G401 (cell line): ENCODE data around the gene AKIRIN2. TPM values are rescaled to one million over a fixed set of nuclear protein-coding genes. Genes with fewer than 3 reads are reported as not detected.
A peak's percentile ranks its signal among the peaks of the same experiment; 100 is the strongest.

Experiments used
- DNase-seq: peaks from one replicate; pipeline ENCODE4 v3.0.0-alpha.2; 2015; ENCODE audit warnings: low spot score
- in situ Hi-C: cut with HindIII; loops from 2 replicates; pipeline ENCODE4 v1.10.0; 2016; ENCODE audit warnings: low sequenced_read_pairs, mixed read lengths
- total RNA-seq: library from RNA; depleted of rRNA; stranded (reverse); fragments of >200 nt; shearing (Covaris generic); gene quantifications from 2 replicates; pipeline ENCODE4 v1.2.3, GENCODE V29; 2014; rRNA removed

The AKIRIN2 gene
- 11.5 and 41.3 TPM in 2 replicates for total RNA-seq

DNA sequence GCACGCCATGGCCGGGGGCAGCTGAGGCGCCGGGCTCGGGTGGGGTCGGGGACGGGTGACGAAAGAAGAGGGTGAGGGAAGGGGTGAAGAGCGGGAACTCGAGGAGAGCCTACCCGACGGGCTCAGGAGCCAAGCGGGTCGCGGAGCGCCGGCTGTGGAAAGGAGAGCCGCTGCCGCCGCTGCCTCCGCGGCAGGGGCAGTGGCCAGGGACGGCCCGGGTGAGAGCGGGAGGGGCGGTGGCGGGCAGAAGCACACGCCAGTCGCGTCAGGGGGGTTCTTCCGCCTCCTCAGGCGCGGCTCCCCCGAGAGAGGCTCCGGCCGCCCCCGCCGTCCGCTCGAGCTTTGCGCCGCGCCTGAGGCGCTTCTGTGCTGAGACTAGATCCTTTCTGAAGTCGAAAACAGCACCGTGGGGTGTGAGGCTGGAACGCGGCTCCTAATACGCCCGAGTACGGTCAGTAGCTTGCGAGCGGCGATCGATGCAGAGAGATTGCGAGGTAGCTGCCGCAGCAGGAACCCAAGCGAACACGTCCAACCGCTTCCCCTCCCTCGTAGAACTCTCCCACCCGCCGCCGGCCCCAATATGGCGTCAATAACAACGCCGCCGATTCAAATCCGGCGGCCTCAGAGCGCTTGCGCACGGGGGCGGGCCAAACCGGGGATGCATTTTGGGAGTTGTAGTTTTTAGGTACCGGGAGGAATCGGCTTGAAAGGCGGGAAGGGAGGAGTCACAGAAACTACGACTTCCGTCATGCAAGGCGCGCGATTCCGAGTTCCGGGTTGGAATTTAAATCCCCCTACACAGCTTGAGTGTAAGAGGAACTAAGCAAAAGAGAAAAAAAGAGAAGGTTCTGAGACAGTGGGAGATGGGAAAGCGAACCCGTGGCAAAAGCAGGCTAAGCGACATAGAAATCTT is at the start of gene AKIRIN2:
Gene AKIRIN2, minus strand, starts transcription at position 558 of the 913 bp plus-strand sequence. Its CDS starts 549 bp downstream, at position 9.
- in situ Hi-C loops = no loop called here
- peak; percentile 99 for DNase-seq

DNA sequence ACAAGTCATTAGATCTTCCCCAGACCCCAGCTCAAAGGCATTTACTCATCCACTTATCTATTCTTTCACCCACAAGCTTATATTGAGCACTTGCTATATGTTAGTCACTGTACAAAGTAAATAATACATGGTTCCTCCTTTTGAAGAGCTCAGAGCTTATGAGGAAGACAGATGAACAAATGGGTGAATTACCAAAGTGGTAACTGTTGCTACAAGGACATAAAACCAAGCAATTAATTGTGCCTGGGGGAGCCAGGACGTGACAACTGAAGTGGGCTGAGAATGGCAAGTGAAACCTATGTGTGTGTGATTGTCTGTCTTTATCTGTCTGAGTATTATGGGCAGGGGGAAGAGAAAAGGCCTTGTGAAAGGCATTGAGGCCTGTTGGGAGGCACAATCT is 45.6 kb upstream of the AKIRIN2 start:
- DNase-seq = no peak
- in situ Hi-C loops = no loop called here

DNA sequence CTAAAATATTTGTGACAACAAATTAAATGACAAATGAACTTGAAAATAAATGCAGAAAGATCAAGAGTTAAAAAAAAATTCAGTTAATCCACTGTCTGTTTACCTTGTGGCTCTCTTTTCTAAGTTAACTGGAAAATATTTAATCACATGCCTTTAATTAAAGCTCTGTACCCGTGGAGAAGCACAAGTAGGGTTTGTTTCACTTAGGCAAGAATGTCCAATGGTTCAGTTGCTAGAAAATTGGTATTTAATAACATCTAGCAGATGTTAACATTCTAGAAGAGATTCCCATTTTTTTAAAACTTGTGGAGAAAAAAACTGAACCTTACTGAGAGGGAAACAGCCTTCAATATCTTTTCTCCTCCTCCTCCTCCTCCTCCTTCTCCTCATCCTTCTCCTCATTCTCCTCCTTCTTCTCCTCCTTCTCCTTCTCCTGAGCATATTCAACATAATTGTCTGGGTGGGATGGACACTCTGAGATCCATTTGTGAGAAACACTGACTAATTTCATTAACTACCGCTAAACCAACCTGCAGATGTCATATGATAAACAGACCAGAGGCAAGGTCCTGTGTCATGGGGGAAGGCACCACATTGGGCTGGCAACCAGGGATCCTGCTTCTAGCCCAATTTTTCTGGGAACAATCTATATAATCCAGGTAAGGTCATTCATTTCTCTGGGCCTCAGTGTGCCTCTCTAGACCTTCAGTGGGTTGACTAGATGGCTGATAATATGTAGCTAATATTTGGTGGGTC is 44.1 kb upstream of the AKIRIN2 start:
- DNase-seq = no peak
- in situ Hi-C loops = no loop called here

DNA sequence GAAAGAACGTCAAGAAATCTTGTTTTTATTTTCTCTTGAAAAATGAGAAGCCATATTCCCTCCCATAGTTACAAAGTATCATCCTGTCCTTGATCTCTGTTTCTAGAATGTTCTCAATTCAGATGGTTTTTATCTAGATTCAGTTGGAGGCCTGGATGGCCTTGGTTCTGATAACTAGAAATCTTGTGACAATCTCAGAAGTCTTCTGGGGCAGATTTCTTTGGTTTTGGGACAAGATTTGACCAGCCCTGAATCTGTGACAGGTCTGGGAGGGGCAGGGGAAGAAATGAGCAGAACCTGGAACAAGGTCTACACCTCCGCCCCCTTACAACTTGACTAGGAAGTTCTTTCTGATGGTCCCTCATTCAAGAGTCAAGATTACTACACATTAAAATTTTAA is 41.4 kb upstream of the AKIRIN2 start:
- in situ Hi-C loops = no loop called here
- DNase-seq = no peak

DNA sequence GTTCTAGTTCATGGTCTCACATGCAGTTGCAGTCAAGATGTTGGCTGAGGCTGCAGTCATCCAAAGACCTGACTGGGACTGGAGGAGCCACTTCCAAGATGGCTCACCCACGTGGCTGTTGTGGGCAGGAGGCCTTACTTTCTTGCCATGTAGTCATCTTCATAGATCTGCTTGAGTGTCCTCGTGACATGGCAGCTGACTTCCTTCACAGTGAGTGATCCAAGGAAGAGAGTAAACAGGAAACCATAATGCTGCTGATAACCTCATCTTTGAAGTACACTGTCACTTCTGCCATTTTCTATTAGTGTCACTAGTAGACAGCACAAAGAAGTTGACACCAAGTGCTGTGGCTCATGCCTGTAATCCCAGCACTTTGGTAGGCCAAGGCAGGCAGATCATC is 40.1 kb upstream of the AKIRIN2 start:
- DNase-seq = no peak
- in situ Hi-C loops = no loop called here

DNA sequence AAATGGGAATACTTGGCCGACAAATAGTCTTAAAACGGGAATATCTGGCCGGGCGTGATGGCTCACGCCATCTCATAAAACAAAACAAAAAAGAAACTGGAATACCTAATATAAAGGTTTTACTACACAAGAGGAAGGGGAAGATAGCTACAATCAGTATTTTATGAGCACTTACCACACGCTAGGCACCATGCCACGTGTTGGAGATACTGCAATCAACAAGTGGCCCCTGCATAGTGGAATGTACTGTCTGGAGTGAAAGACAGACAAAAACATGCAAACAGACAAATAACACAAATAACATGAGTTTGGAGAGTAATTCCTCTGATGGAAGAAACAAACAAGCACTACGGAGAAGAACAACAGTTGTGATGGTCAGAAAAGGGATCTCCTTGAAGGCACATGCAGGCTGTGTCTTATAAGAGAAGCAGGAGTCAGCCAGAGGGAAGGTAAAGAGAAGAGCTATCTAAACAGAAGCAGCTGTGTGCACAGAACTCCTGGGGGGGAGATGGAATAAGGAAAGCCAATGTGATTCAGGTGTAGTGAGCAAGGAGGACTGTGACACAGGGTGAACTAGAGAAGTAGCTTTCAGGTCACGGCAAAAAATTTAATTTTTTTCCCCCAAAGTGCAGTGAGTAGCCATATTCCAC is 39.1 kb upstream of the AKIRIN2 start:
- in situ Hi-C loops = no loop called here

DNA sequence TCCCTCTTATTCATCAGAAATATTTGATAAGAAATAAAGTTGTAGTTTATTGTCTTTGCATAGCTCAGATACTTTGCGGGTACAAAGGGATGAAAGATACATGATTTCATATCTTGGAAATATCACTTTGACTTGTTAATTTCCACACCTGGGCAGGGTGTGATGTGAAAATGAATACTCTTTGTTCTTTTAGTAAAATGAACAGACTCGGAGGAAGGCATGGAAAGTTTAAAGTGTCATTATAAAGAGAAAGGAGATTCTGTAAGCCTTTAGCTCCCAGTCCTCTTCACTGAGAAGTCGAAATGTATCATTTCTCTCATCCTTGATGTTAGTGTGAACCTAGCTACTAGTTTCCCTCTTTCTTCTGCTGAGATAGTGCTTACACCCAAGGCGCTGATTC is 36.7 kb upstream of the AKIRIN2 start:
- in situ Hi-C loops = no loop called here
- no peak for DNase-seq

More for the DNA sequence above, 39.1 kb upstream of the AKIRIN2 start:
- DNase-seq = no peak

DNA sequence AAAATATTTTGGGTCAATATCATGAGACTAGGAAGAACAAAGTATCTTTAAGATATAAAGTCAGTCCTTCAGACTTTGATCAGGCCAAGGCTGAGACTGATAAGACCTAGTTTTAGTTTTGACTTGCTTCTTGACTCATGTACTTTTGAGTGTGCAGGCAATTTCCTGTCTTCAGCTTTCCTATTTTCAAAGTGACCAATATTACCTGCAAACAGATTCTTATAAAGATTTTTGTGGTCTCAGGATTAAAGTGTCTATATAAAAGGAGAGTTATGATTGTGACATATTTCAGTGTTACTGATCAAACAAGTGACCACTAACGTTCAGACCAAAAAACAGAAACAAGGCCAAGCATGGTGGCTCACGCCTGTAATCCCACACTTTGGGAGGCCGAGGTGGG is 36.0 kb upstream of the AKIRIN2 start:
- in situ Hi-C loops = no loop called here
- no peak for DNase-seq

DNA sequence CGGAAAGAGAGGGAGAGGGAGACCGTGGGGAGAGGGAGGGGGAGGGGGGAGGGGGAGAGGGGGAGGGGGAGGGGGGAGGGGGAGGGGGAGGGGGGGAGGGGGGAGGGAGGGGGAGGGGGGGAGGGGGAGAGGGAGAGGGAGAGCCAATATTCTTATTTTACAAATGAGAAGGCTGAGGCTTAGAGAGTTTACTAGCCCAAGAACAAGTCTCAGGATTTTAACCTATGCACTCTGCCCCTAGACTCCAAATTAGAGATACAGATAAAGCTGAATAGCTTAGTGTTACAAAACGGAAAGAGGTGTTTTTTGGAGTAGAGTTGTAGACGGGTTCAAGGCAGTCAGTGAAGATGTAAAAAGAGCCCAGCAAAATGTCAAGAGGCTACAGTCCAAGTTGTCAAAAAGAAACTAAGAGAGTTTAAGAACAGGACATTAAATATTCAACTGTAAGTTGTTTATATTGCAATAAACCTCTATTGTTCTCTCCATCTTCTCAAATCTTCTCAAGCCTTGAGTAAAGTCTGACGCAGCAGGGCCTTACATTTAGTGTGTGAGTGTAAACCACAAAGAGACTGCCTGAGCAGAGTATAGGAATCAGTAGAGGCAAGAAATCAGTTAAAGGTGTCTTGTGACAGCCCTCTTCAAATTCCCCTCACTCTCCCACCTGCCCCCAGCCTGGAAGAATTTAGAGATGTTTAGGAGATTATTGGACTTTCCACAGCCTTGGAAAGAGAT is 34.9 kb upstream of the AKIRIN2 start:
- in situ Hi-C loops = no loop called here
- no peak for DNase-seq

DNA sequence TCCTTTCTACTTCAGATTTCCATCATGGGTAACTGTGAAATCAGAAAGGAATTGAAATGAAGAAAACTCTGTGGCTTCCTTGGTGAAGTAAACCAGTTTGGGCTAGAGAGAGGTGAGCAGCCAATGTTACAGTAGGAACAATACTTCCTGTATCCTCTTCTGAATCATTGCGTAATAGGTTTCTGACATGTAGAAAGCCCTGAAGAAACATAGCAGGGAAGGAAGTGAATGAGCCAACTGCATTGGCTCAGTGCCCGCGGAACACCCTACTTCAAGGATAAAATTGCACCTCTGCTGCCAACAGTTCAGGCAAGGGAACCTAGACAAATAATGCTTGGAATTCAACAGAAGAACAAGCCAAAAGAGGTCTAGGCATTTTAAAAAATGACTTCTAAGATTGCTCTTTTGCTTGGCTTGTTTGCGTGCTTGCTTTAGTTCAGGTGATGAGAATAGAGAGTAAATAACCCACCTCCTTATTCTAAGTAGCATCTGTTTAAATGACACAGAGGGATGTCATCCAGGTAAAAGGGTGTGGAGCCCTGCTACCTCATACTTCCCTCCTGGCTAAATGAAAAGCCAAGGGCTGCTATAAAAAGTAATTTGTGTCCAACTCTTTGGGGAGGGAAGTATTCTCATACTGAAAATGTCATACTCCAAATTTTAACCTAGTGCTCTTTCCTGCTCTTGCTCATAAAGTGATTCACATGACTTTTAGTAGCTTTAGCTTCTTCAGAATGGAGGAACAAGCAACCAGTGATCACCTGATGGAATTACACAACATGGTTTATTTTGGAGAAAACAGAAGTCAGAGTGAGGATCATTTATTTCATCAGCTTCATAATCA is 30.0 kb upstream of the AKIRIN2 start:
- peak; percentile 77 for DNase-seq

DNA sequence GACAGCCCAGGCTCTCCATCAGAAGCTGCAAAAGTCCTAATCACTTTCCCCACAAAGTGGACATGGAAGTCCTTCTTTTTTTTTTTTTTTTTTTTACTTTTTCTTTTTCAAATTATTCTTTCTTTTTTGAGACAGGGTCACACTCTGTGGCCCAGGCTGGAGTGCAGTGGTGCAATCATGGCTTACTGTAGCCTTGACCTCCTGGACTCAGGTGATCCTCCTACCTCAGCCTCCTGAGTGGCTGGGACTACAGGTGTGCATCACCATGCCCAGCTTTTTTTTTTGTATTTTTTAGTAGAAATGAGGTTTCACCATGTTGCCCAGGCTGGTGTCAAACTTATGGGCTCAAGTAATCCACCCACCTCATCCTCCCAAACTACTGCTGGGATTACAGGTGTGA is 29.0 kb upstream of the AKIRIN2 start:
- in situ Hi-C loops = no loop called here
- no peak for DNase-seq

More for the DNA sequence above, 30.0 kb upstream of the AKIRIN2 start:
- in situ Hi-C loops = no loop called here

DNA sequence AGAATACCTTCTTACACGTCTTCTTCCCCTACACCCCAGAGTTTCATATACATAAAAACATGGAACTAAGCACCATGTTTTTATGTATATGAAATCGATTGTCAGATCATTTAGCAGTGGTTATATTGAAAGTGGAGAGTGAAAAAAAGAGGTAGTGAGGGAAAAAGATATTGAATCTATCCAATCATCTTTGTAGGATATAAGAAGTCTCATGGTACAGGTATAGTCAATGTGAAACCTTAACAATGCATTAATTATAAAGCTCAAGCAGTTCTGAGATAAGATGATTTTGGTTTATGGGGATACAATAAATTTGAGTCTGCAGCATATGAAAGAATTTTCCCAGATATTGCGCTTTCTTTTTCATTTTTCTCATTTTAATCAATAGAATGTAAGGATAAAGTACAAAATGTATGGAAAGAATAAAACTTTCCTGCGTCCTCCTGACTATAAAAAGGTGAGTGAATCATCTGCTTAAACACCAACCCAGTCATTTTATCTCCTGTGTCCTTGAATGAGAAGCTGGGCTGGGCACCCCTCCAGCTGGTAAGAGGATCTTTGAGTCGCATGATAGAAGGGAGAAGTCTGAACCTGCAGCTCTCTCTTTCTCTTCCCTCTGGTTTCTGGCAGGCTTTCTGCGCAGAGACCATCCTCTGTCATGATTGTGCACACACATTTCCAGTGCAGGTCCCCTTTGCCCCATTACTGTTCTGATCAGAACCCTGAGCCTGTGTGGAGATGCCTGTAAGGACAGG is 28.1 kb upstream of the AKIRIN2 start:
- DNase-seq = no peak
- in situ Hi-C loops = no loop called here

DNA sequence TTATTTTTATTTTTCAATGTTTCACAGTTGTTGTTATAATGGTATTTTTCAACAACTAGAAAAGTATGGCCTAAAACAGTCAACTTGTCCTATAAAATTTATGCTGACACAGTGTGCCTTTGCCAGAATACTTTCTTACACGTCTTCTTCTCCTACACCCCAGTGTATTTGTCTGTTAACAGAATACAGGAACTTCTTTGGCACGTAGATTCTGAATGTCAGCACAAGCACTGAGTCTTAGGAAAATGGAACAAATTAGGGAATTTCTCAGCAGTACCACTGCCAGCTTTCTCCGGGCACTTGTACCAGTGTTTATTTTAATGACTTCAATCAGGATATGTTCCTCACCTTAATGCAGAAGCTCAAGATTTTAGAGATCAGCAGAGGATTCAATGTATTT is 26.7 kb upstream of the AKIRIN2 start:
- no peak for DNase-seq
- in situ Hi-C loops = no loop called here

DNA sequence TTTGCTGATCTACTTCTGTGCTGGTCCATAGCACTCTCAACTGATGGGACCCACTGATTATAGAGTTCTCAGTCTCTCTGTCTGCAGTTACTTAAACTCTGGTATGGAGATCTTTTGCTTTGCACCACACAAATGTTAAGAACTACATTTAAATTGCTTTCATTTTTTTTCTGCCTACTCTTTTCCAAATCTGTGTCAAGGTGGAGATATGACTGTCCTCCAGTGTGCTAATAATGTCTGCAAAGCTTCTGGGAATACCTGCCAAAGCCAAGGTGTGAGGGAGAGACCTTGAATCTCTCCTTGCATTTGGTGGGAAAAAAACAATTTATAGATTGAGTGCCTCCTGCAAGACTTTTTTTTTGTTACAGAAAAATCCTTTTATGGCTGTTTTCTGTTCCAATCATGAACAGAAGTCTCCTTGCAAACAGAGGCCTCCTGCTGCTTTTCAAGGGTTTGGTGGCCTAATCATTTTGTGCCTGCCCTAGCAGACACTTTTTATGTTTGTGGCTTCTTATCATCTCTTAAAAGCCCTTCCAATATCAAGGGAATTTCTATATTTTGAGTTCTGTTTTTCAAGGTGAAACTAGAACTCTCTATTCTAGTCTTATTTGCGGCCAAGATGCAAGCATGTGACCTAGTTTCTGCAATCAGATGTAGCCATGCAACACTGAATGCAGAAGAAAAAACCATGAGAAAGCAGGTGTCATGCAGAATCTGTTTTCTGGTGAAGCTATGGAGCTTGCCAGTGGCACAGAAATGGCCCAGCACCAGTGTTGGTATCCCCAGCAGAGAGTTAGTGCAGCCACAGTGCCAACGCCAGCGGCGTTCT is 23.2 kb upstream of the AKIRIN2 start:
- in situ Hi-C loops = no loop called here
- no peak for DNase-seq

DNA sequence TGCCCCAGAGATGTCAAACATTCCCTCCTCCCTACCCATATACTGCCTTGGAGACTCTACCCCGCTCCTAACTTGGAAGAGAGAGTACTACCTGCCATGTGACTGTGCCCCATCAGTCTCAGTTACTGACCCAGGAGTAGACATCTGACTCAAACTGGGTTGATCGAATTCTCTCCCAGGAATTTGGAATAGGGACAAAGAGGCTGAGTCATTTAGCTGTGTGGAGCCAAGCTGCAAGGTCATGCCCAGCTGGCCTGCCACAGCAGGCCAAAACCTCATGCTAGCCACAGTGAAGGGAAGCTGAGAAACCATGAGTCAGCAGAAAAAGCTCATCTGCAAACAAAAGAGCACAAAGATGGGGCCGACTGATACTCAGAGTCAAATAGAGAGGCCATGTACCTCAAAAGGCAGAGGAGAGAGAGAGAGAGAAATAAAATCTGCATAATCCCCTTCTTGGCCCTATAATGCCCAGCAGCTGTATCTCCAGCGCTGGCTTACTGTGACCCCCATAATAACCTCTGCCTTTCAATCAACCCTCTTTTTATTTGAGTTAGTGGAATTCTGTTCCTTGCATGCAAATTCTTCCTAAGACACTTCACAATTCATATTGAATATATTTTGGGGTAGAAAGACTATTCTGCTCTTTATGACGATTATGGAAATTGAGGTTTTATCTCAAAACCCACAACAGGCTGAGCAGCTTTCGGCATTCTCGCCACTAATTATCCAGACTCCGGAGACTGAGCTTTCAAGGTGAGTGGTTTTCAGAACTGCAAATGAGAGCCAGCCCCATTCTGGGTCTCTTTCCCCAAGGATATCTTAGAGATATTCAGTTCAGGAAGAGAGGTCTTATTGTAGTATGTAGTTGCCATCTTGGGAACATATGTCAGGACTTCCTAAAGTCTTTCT is 21.4 kb upstream of the AKIRIN2 start:
- in situ Hi-C loops = no loop called here
- DNase-seq = peak; percentile 59
